Measurements from ENCODE around the gene SUSD3.

- no peak for TF ChIP-seq CTCF (IDR thresholded peaks at IDR 0.05; ENCODE audit: borderline replicate concordance, extremely low read depth, low read length, poor library complexity, severe bottlenecking)
- no peak for TF ChIP-seq EZH2 (IDR thresholded peaks at IDR 0.05; ENCODE audit: borderline replicate concordance, low read depth, low read length, severe bottlenecking)
Measured at GRCh38 chr9:93112116-93112863, 53.8 kb downstream of the SUSD3 start.
